Measurements from ENCODE around the gene HAUS3. TPM values are rescaled to one million over a fixed set of nuclear protein-coding genes. Genes with fewer than 3 reads are reported as not detected.

The HAUS3 gene
- polyA plus RNA-seq, 3 donors: 4.4 to 5.5 (median 5.0) TPM

DNA sequence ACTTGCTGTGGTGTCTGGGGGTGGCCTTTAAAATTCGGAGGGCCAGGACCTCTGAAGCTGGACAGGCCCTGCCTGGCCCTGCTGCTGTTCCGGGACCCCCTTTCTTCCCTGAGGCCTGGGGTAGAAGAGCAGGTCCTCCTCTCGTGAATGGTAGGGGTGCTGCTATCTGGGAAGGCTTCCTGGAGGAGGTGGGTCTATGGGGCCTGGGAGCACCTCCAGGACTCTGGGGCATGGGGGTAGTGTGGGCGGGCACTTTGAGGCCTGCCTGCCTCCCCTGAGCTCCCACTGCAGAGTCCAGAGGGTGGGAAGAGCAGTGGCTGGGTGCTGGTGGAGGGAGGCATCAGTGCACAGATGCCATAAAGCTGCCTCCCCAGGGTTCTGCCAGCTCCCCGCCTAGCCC is 24.9 kb upstream of the HAUS3 start:
- TF ChIP-seq, protein P1, sequence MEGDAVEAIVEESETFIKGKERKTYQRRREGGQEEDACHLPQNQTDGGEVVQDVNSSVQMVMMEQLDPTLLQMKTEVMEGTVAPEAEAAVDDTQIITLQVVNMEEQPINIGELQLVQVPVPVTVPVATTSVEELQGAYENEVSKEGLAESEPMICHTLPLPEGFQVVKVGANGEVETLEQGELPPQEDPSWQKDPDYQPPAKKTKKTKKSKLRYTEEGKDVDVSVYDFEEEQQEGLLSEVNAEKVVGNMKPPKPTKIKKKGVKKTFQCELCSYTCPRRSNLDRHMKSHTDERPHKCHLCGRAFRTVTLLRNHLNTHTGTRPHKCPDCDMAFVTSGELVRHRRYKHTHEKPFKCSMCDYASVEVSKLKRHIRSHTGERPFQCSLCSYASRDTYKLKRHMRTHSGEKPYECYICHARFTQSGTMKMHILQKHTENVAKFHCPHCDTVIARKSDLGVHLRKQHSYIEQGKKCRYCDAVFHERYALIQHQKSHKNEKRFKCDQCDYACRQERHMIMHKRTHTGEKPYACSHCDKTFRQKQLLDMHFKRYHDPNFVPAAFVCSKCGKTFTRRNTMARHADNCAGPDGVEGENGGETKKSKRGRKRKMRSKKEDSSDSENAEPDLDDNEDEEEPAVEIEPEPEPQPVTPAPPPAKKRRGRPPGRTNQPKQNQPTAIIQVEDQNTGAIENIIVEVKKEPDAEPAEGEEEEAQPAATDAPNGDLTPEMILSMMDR (IDR thresholded peaks at IDR 0.05): no peak
- no peak overlapping the region for H3K27ac Mint-ChIP-seq
- H4K20me1 ChIP-seq (ENCODE audit: insufficient read depth, low read length): no peaks in the 10 kb centered on the region

DNA sequence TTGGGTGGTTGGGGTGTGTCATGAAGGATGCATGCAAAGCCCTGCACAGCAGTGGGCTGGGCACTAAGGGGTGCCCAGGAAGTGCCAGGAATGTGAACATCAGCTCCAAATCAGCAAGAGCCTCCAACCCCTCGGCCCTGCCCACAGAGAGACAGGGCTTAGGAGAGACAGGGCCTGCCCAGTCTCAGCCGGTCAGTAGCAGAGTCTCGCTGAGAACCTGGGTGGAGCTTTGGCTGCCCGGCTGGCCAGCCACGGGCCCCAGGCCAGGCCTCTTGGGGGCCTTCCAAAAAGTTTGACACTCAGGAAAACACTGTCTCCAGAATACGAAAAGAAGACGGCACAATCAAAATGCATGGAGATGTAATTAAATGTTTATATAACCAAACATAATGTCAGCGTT is 24.3 kb upstream of the HAUS3 start:
- H3K27ac Mint-ChIP-seq: no peak overlapping the region
- H3K27me3 Mint-ChIP-seq (ENCODE audit: low read depth in 3 of 3): no peaks in the 10 kb centered on the region
- no peaks in the 10 kb centered on the region for H3K36me3 ChIP-seq (replicated peaks in 1 of 2; ENCODE audit: control insufficient read depth in 1 of 2, insufficient read depth in 2 of 2, low read length in 2 of 2)
- no peak overlapping the region for H3K27ac ChIP-seq (ENCODE audit: low read depth in 1 of 2, low read length in 2 of 2)
- WGBS (ENCODE audit: insufficient coverage): 100% methylated on average over 3 of the region's 8 CpGs
- H3K27me3 ChIP-seq (ENCODE audit: control insufficient read depth in 2 of 2, insufficient read depth in 2 of 2, low read length in 2 of 2): no peaks in the 10 kb centered on the region
- H3K4me1 Mint-ChIP-seq: peaks cover 7% of the 10 kb centered on the region
- H3K4me3 ChIP-seq (replicated peaks in 1 of 3; ENCODE audit: low read depth in 2 of 3, low read length in 3 of 3): no peak overlapping the region
- H3K9ac ChIP-seq (ENCODE audit: insufficient read depth, low read length, poor library complexity, severe bottlenecking): no peak overlapping the region
- no peak for DNase-seq
- H3K9me3 ChIP-seq (replicated peaks in 1 of 2; ENCODE audit: control insufficient read depth in 1 of 2, insufficient read depth in 1 of 2, low read length in 2 of 2): no peaks in the 10 kb centered on the region
- H3K79me2 ChIP-seq (ENCODE audit: insufficient read depth, low read length): peaks cover 1% of the 10 kb centered on the region
- H2AFZ ChIP-seq (ENCODE audit: insufficient read depth, low read depth, low read length, poor library complexity, severe bottlenecking): no peak overlapping the region
- no peak overlapping the region for H3K4me2 ChIP-seq (replicated peaks; ENCODE audit: extremely low read depth, low read length, poor library complexity, severe bottlenecking)
- intact Hi-C loops (cut with micrococcal nuclease): loop anchor here in 1 of 2 donors (10.0 kb wide), 1 partner anchor 551 kb away; the partner anchor contains the start of gene SLBP
- H3K9me3 Mint-ChIP-seq: no peaks in the 10 kb centered on the region
- H3K4me3 Mint-ChIP-seq: no peak overlapping the region
- H3K4me1 ChIP-seq (ENCODE audit: control insufficient read depth in 1 of 2, insufficient read depth in 2 of 2, low read length in 2 of 2): peaks cover 9 to 11% of the 10 kb centered on the region in 2 donors
- TF ChIP-seq, protein P1 (IDR thresholded peaks at IDR 0.05): no peak
- H4K20me1 ChIP-seq (ENCODE audit: insufficient read depth, low read length): peaks cover under 1% of the 10 kb centered on the region
- H3K36me3 Mint-ChIP-seq: no peaks in the 10 kb centered on the region

More for the DNA sequence above, 24.9 kb upstream of the HAUS3 start:
- Histone ChIP-seq H3K4me1 (ENCODE audit: control insufficient read depth in 1 of 2, insufficient read depth in 2 of 2, low read length in 2 of 2) (peaks cover 9 to 10% of the 10 kb centered on the region in 2 donors), H3K27me3 (ENCODE audit: control insufficient read depth in 2 of 2, insufficient read depth in 2 of 2, low read length in 2 of 2) (no peaks in the 10 kb centered on the region), H3K9ac (ENCODE audit: insufficient read depth, low read length, poor library complexity, severe bottlenecking) (no peak overlapping the region), H3K36me3 (replicated peaks in 1 of 2; ENCODE audit: control insufficient read depth in 1 of 2, insufficient read depth in 2 of 2, low read length in 2 of 2) (no peaks in the 10 kb centered on the region), H2AFZ (ENCODE audit: insufficient read depth, low read depth, low read length, poor library complexity, severe bottlenecking) (no peak overlapping the region), H3K4me2 (replicated peaks; ENCODE audit: extremely low read depth, low read length, poor library complexity, severe bottlenecking) (no peak overlapping the region), H3K9me3 (replicated peaks in 1 of 2; ENCODE audit: control insufficient read depth in 1 of 2, insufficient read depth in 1 of 2, low read length in 2 of 2) (no peaks in the 10 kb centered on the region), H3K4me3 (replicated peaks in 1 of 3; ENCODE audit: low read depth in 2 of 3, low read length in 3 of 3) (no peak overlapping the region), H3K27ac (ENCODE audit: low read depth in 1 of 2, low read length in 2 of 2) (no peak overlapping the region), H3K79me2 (ENCODE audit: insufficient read depth, low read length) (no peaks in the 10 kb centered on the region)
- Mint-ChIP-seq H3K4me1 (peaks cover 7% of the 10 kb centered on the region), H3K36me3 (no peaks in the 10 kb centered on the region), H3K4me3 (no peak overlapping the region), H3K27me3 (ENCODE audit: low read depth in 3 of 3) (no peaks in the 10 kb centered on the region), H3K9me3 (no peaks in the 10 kb centered on the region)
- intact Hi-C loops (cut with micrococcal nuclease): loop anchor here in 1 of 2 donors (10.0 kb wide), 1 partner anchor 552 kb away; the partner anchor contains the start of gene SLBP
- WGBS (ENCODE audit: insufficient coverage): 96% methylated on average over 4 of the region's 5 CpGs
- DNase-seq: no peak
